ENCODE results near the gene KCNJ16.

DNA sequence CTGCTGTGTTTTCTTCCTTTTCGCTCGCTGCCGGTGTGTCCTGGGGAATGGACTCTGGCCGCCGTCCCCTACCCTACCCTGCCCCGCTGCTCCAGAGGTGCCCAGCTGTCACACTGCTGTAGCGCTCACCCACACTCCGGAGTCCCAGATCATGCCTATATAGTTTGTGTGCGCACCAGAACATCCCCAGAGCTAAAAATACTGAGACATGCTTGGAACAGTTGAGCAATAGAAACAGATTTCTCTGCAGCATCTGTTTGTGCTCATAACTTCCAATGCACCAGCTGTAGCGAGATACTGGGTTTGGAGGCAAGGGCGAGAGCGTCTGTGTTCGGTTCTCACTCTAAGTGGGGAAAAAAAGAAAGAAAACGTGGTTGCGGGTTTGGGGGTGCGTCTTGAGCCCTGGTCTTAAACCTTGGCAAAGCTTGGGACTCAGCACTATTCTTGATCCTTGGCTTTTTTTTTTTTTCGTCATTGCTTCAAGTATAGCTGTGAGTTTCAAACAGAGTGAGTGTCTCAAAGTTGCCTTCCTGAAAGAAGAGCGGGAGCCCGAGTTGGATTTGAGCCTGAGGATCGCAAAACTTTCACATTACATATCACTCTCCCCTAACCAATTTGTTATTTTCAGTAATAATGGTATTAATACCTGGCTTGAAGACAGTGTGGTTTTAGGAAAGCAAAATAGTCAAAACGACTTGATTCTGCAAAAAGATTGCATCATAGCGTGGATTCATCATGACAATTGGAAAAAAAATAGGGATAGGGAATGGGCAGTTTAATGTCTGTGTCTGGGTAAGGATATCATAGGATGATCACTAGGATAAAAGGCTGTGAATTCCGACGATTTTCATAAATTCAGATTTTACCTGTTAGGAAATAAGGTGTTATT is 94.9 kb downstream of the KCNJ16 start:
- no peak for TF ChIP-seq POLR2AphosphoS5 (IDR thresholded peaks at IDR 0.05)
- TF ChIP-seq, protein P1, sequence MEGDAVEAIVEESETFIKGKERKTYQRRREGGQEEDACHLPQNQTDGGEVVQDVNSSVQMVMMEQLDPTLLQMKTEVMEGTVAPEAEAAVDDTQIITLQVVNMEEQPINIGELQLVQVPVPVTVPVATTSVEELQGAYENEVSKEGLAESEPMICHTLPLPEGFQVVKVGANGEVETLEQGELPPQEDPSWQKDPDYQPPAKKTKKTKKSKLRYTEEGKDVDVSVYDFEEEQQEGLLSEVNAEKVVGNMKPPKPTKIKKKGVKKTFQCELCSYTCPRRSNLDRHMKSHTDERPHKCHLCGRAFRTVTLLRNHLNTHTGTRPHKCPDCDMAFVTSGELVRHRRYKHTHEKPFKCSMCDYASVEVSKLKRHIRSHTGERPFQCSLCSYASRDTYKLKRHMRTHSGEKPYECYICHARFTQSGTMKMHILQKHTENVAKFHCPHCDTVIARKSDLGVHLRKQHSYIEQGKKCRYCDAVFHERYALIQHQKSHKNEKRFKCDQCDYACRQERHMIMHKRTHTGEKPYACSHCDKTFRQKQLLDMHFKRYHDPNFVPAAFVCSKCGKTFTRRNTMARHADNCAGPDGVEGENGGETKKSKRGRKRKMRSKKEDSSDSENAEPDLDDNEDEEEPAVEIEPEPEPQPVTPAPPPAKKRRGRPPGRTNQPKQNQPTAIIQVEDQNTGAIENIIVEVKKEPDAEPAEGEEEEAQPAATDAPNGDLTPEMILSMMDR (IDR thresholded peaks at IDR 0.05), result no peak
